Measurements from ENCODE around the gene CERKL. TPM values are rescaled to one million over a fixed set of nuclear protein-coding genes. Genes with fewer than 3 reads are reported as not detected.

Gene CERKL
- total and polyA plus RNA-seq, 2 of the 13 experiments (the other 11 are each of a cell fraction or from before 2014, with no cell fraction given), result not detected

- TF ChIP-seq IKZF4 (CRISPR knock-in tag; IDR thresholded peaks at IDR 0.05; ENCODE audit: borderline replicate concordance, low read depth, not compliant biosample characterization), result no peak
- TF ChIP-seq SUZ12 (IDR thresholded peaks at IDR 0.05; ENCODE audit: low read depth, low read length), result no peak
- TF ChIP-seq ZFX (CRISPR knock-in tag; IDR thresholded peaks at IDR 0.05; ENCODE audit: low read depth), result no peak
- no peak for TF ChIP-seq ATF7-NPFF (CRISPR knock-in tag; IDR thresholded peaks at IDR 0.05; ENCODE audit: low read depth)
- TF ChIP-seq MIER2 (CRISPR knock-in tag; IDR thresholded peaks at IDR 0.05), result no peak
- no peak for TF ChIP-seq ZNF577 (CRISPR knock-in tag; IDR thresholded peaks at IDR 0.05; ENCODE audit: borderline replicate concordance, low read depth)
- TF ChIP-seq, protein P1, sequence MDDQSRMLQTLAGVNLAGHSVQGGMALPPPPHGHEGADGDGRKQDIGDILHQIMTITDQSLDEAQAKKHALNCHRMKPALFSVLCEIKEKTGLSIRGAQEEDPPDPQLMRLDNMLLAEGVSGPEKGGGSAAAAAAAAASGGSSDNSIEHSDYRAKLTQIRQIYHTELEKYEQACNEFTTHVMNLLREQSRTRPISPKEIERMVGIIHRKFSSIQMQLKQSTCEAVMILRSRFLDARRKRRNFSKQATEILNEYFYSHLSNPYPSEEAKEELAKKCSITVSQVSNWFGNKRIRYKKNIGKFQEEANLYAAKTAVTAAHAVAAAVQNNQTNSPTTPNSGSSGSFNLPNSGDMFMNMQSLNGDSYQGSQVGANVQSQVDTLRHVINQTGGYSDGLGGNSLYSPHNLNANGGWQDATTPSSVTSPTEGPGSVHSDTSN (CRISPR knock-in tag; IDR thresholded peaks at IDR 0.05; ENCODE audit: borderline replicate concordance), result no peak
- TF ChIP-seq ZNF180 (CRISPR knock-in tag; IDR thresholded peaks at IDR 0.05; ENCODE audit: borderline replicate concordance, low read depth), result no peak
- no peak for TF ChIP-seq ZNF556 (CRISPR knock-in tag; IDR thresholded peaks at IDR 0.05; ENCODE audit: borderline replicate concordance)
- no peak for TF ChIP-seq MATR3 (CRISPR knock-in tag; IDR thresholded peaks at IDR 0.05)
- TF ChIP-seq AHR (CRISPR knock-in tag; IDR thresholded peaks at IDR 0.05), result no peak
- TF ChIP-seq ARHGAP35 (CRISPR knock-in tag; IDR thresholded peaks at IDR 0.05; ENCODE audit: borderline replicate concordance), result no peak
- TF ChIP-seq SNAI1 (CRISPR knock-in tag; IDR thresholded peaks at IDR 0.05; ENCODE audit: borderline replicate concordance), result no peak
- no peak for TF ChIP-seq ZNF296 (CRISPR knock-in tag; conservative IDR thresholded peaks at IDR 0.05)
- no peak for TF ChIP-seq LBX2 (CRISPR knock-in tag; IDR thresholded peaks at IDR 0.05; ENCODE audit: borderline replicate concordance)
- TF ChIP-seq ZSCAN21 (CRISPR knock-in tag; IDR thresholded peaks at IDR 0.05; ENCODE audit: borderline replicate concordance), result no peak
- no peak for TF ChIP-seq PRPF4 (IDR thresholded peaks at IDR 0.05; ENCODE audit: low read depth, low read length, poor library complexity, severe bottlenecking)
- Histone ChIP-seq H3K79me2 (ENCODE audit: insufficient read depth, low read length) (no peaks in the 10 kb centered on the region), H3K4me3 (replicated peaks in 1 of 3; ENCODE audit: insufficient read depth in 1 of 3, low read depth in 2 of 3, low read length in 3 of 3) (no peak overlapping the region), H3K9ac (ENCODE audit: insufficient read depth, low read depth, low read length) (no peak overlapping the region), H2AFZ (ENCODE audit: low read length) (no peak overlapping the region), H3K27ac (ENCODE audit: extremely low read length, insufficient read depth, low read length) (no peak overlapping the region), H3K27me3 (ENCODE audit: control insufficient read depth in 1 of 2, insufficient read depth in 2 of 2, low read length in 2 of 2) (no peaks in the 10 kb centered on the region), H3K9me3 (ENCODE audit: low read length) (no peaks in the 10 kb centered on the region), H3K36me3 (replicated peaks in 1 of 2; ENCODE audit: control insufficient read depth in 1 of 2, insufficient read depth in 2 of 2, low read length in 2 of 2) (no peaks in the 10 kb centered on the region), H3K4me1 (ENCODE audit: insufficient read depth, low read length) (no peaks in the 10 kb centered on the region), H4K20me1 (ENCODE audit: insufficient read depth, low read length) (no peaks in the 10 kb centered on the region), H3K4me2 (ENCODE audit: low read depth, low read length) (no peak overlapping the region)
- 24% methylated on average over 3 of the region's 3 CpGs for WGBS (ENCODE audit: low lambda C conversion rate)
- in situ Hi-C loops (cut with HindIII; ENCODE audit: extremely low pct_ligation_motif_present, low pct_unique_long_range_greater_than_20kb) (no loop called here), intact Hi-C loops (cut with micrococcal nuclease; ENCODE audit: unreplicated experiment) (no loop called here)
- FAIRE-seq, result no peak
- no peak for ATAC-seq
- ChIA-PET POLR2A (no interaction called here), CTCF (ENCODE audit: low intra/inter-chr PET ratio, low total read pairs) (no interaction called here)
- no peak for DNase-seq (ENCODE audit: low spot score)
- BruUV-seq (replicated peaks), result no TSS peak
These were observed 110.8 kb downstream of the CERKL start for GRCh38 chr2:181546086-181546485.
